ENCODE results near the gene CDH15.
"Not testable (repeated sequence)": the region's sequence is repeated elsewhere in the genome, so short reads cannot be mapped to it uniquely, and the experiment has no call there.

CDH15 gene

DNA sequence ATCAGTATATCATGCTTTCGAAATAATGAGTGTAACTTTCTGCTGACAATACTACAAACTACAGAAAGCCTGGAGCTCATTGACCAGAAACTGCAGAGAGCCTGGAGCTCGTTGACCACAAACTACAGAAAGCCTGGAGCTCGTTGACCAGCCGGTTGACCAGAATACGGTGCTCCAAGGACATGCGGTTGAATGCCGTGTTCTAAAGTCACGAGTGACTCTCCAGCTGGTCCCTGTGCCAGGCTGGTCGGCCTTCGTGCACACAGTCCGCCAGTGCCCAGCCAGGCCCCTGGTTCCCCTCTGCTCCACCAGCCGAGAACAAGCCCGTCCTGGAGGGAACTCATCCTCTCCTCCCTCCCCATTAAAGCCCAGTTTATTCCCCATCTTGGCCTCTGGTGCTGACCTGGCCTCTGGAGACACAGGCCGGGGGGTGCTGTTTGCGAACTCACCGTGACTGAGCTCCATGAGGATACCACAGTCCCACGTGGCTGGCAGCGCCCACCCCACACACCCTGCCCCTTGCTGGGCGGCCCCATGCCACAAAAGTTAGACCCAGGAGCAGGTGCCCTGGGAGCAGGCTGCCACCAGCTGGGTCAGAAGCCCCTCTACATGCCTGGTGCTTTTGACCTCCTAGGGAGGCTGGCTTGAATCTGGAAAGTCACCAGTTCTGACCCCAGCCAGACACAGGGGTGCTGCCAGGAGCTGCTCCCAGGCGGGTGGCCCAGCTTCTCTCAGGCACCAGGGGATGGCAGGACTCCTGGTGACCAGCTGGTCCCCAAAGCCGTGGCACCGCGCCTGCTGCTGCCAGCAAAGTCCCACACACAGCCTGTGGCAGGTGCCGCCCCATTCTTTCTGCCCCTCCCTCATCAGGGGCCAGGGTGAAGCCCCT is 15.5 kb upstream of the CDH15 start:
- no peak for DNase-seq (ENCODE audit: low read depth in 2 of 2)

DNA sequence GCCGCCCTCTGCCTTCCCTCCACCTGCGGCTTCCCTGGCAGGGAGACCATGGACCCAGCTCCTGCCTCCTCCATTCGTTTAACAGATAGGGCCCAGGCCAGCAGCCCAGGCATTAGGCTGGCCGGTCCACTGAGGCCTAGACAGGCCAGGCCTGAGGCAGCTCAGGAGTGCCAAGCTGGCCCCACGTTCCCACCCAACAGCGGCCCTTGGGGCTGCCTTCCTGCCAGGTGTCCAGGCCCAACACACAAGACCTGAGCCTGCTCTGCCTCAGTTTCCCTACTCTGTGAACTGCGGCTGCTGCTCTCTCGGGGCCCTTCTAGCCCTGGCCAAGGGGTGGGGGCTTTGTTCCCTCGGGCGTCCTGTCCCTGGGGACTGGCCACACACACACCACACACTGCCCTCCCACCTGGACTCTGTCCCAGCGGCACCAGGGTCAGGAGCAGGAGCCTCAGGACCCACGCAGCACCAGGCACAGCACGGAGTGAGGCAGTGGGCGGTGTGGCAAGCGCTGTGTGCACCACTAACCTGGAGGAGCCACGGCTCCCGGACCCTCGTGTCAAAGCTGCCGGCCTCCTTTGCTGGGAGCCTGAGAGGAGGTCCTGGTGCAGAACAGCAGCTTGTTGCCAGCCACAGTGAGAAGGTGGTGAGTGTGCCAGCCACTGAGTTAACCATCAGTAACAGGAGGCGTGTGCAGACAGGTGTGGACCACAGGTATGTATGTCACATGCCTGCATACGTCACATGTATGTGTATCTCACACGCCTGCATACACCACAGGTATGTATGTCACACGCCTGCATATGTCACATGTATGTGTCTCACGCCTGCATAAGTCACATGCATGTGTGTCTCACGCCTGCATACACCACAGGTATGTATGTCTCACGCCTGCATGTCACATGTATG is 14.6 kb upstream of the CDH15 start:
- DNase-seq (ENCODE audit: low read depth in 2 of 2), result no peak

DNA sequence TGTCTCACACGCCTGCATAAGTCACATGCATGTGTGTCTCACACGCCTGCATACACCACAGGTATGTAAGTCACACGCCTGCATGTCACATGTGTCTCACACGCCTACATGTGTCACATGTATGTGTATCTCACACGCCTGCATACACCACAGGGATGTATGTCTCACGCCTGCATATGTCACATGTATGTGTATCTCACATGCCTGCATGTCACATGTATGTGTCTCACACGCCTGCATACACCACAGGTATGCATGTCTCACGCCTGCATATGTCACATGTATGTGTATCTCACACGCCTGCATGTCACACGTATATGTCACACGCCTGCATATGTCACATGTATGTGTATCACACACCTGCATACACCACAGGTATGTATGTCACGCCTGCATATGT is 13.8 kb upstream of the CDH15 start:
- DNase-seq (ENCODE audit: low read depth in 2 of 2), result no peak

DNA sequence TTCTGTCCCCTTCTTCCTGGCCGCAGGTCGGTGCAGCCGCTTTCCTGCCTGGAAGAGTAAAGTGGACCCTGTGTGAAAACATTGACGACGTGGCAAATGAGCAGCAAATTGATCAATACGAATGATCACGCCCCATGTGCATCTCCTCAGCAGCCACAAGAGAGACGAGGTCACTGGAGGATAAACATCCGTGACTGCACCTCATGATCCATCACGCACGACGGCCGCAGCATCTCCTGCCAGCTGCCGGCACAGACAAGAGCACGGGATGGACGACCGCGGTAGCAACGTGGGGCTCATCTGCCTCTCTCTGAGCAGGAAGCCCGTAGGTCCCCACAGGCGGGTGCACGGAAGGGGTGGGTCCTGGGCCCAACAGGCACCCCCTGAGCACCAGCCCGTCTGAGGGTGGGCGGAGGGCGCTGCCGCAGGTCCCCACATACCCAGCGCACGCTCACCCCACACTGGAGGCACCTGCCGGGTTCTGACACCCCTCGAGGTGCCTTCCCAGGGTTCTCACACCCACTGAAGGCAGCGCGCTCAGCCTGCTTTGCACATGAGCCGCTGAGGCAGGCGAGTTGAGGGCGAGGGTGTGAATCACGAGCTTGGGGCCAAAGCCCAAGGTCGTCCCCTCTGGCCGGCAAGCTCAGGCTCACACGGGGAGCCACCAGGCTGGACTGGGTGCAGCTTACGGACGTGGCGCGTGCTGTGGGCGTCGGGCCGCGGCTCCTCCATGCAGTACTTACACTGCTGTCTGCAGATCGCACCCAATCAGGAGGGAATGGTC is 12.3 kb upstream of the CDH15 start:
- DNase-seq (ENCODE audit: low read depth in 2 of 2), result no peak

DNA sequence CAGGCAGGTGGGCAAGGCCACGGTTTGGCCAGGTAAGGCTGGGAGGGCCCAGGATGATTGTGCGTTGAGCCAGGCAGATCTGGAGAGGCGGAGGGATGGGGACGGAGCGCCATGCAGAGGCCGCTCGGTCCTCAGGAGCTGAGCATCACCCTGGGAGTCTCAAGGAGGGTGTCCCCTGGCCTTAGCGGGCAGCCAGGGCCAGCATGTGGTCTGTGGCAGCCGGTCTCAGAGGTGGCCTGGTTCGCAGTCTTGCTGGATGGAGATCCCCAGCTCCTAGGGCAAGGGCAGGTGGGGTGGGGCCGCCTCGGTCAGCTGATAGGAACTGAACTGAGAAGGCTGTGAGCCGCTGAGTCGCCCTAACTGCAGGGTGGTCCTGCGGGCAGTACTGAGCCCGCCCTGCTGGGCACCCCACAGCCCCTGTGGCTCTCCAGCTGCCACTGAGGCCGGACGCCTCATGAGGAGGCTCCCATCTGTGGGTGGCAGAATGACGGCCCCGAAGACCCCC is 11.6 kb upstream of the CDH15 start:
- no peak for DNase-seq (ENCODE audit: low read depth in 2 of 2)

DNA sequence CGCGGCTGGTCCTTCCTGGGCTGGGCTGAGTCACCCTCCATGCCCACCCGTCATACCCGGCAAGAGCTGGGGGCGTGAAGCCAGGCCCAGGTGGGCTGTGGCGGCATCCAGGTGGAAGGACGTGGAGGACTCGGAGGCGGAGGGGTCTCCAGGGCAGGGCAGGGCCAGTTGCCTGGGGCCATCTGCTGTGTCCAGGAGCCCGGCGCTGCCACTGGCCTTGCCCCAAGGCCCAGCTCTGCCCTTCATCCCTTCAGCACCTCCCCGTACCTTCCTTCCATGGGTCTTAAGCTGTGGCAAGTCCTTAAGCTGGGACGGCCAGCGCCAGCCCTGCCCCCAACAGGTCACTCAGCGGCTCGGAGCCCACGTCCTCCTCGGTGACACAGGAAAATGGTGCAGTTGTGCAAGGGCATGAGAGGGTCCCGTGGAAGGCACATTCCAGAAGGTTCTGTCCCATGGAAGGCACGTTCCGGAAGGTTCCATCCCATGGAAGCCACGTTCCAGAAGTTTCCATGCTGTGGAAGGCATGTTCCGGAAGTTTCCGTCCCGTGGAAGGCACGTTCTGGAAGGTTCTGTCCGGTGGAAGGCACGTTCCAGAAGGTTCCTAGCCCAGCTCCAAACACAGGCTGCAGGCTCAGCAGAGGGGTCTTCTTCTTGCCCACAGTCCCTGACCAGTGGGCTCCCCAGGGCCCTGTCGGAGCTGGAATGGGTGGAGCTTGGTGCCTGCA is 10.4 kb upstream of the CDH15 start:
- no peak for DNase-seq (ENCODE audit: low read depth in 2 of 2)

DNA sequence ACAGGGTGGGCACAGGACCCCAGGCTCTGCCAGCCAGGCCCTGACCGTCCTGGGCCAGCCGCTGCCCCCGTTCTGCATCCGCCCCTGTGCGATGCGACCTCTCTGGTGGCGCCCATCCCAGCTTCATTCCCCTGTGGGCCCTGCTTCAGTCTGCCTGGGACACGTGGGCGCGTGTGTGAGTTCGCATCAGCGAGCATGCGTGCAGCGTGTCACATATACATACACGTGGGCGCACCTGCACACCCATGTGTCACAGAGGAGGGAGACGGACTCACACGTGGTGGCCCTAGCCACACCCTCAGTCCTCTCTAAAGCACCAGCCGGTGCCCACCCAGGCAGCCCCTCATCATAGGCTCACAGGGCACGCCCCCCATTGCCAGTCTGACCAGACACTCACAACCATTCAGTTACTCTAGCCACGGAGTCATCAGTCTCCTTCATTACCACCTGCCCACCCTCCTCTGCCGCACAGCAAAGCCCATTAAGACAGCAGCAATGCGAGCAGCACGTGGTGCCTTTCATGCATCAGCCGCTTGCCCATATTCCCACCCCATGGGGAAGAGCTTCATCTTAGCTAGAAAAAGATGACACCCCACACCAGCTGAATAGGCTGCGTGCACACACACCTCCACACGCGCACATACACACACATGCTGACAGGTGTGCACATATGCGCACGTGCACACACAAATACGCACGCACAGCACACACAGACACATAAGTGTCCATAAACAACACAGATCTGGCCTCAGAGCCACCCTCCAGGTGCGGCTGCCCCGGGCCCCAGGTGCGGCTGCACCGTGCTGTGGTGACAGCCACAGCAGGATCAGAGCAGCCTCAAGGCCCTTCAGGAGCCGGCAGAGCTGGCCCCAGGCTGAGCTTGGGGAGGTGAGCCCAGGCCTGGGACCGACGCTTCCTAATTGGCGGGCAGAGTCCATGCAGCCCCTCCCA is 9.5 kb upstream of the CDH15 start:
- DNase-seq (ENCODE audit: low read depth in 2 of 2), result no peak

DNA sequence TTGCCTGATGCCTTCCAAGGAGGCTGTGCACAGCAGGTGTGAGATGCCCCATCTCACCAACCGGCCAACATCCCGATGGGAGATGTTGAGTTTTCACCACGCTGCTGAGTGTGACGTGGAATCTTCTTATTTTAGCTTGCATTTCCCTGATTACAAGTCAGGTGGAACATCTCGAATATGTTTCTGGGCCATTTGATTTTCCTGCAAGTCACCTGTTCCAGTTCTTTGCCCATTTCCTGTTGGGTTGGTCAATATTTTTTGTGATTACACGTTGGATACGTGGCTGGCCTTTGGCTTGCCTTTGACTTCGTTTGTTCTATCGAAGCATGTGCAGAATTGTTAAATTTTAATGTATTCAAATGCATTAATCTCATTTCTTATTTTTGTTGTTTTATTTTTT is 8.3 kb upstream of the CDH15 start:
- no peak for DNase-seq (ENCODE audit: low read depth in 2 of 2)

DNA sequence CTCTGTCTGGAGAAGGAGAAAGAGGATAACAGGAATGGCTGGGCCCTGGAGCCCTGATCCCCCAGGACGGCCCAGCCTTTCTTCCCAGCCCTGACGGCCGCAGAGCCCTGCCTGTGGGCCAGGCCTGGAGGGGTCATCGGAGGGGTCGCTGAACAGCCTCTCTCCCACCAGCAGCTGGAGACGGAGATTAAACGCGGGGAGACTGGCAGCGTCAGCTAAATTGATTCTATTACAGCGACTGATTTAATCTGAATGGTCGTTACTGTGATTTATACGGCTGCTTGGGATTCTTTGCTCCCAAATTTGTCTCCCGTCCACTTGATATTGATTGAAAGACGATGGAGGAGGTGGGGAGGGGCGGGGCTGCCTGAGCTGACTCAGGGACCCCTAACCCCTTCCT is 7.1 kb upstream of the CDH15 start:
- no peak for DNase-seq (ENCODE audit: low read depth in 2 of 2)

DNA sequence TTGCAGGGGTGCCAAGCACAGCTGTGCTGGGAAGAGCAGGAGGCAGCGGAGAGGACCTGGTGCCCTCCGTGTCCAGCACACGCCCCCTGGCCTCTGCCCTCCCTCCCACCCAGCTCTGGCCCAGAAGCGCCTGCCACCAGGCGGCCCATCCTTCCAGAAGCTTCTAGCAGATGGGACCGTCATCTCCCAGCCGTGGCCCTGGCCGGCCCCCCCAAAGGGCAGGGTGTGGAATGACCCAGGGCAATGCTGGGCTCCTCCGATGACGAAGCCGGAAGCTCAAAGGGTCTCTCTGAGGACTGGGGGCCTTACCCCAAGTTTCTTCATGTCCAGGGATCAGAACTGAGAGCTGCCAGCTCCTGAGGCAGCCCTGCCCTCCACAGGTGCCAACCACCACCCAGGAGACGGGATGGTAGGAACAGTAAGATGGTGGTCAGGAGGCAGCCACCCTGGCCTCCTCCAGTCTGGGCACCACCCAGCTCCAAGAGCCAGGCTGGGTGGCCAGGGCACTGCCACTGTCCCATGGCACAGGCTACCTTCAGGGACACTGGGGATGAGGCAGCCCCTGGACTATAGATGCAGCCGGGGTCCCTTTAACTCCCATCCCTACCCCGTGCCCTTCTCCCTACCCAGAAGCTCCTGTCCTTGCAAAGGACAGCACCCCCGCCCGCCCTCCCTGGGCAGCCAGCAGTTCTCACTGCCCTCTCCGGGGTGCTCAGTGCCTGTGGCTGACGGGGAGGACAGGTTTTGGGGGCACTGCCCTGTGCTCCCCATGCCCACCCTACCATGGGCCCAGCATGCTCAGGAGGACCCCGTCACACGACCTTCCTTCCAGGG is 6.5 kb upstream of the CDH15 start:
- DNase-seq (ENCODE audit: low read depth in 2 of 2), result no peak

DNA sequence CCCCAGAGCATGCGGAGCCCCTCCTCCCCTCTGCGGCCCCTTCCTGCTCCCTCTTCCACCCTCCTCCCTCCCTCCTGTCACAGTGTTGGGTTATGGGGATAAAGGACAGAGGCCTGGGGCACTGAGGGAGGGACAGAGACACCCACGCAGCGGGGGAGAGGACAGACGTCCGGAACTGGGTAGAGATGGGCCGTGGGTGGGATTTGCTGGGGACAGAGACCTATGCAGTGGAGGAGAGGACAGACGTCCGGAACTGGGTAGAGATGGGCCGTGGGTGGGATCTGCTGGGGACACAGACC is 5.9 kb upstream of the CDH15 start:
- not testable (repeated sequence) for DNase-seq (ENCODE audit: low read depth in 2 of 2)

DNA sequence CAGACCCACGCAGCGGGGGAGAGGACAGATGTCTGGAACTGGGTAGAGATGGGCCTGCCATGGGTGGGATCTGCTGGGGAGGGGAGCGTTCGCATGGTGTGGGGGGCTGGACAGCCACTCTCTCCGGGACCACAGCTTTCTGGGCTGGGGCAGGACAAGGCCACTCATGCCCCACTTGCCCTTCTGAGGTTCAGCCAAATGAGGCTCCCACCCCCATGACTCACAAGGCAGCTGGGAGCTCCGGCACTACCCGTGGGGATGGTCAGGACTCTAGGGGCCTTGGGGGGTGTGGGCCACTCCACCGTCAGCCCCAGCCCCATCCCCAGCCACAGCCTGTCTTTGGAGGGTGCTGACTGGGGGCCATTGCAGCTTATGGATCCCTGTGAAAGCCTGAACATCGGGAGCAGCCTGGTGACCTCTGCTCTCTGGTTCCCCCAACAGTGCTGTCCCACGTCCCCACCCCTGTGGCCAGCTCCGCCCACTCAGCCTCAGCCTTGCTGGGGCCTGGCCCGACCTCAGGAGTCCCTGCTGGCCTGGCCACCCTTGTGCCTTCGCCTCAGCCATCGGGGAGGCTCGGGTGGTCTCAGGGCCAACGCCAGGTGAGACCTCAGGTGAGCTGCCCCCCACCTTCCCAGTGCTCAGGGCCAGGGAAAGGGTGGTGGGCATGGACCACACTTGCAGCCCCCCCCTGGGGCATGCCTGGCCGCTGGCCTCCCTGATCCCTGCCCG is 4.7 kb upstream of the CDH15 start:
- no peak for DNase-seq (ENCODE audit: low read depth in 2 of 2)

DNA sequence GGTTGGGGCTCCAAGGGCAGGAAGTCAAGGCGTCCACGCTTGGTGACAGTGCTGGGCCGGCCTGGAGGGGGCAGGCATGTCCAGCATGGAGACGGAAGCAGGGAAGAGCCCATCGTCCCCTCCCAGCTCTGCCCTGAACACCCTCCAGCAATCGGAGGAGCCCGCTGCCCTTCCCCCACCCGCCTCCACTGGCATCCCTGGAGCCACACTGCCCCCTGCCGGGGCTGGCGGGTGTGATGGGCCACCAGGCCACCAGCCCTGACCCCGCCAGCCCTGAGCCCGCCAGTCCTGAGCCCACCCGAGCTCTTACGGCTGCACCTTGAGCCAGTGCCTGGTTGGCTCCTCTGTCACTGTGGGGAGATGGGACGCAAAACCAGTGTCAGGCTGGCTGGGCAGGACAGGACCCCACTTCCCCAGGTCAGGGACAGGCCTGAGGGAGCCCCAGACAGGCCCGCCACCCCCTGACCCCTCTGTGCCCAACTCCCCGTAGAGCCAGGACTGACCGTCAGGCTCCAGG is 4.1 kb upstream of the CDH15 start:
- DNase-seq (ENCODE audit: low read depth in 2 of 2), result peak; percentile 66 to 91

DNA sequence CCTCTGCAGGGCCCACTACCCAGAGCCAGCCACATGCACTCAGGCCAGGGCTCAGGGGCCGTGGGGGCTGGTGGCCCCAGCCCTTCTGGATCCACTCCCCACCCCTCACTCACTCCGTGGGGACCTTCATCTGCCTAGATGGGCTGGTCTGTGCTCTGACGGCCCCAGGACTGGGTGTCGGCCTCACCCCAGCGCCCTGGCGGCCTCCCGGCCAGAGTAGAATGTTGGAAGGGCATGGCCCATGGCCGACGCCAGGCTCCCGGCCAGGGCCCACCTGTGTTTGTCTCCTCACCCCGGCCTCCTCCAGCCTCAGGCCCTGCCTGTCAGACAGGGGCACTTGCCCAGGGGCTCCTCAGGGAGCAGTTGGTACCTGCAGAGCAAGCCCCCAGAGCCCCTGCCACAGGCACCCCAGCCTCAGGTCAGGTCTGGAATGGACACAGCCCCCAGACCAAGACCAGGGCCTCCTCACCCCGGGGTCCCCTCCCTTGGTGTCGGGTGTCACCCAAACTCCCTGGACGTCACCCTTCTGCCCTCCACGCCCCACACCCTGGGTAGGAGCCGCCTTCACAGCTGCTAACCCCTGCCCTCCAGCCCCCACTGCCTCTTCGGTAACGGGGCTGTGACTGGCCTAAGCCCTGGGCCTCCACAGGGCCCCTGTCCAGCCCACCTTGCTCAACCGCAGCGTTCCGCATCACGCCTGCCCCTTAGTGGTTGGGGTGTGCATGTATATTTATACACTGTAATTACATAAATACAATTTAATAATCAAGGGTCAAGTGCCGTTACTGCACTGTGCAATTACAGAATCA is 3.0 kb upstream of the CDH15 start:
- no peak for DNase-seq (ENCODE audit: low read depth in 2 of 2)

DNA sequence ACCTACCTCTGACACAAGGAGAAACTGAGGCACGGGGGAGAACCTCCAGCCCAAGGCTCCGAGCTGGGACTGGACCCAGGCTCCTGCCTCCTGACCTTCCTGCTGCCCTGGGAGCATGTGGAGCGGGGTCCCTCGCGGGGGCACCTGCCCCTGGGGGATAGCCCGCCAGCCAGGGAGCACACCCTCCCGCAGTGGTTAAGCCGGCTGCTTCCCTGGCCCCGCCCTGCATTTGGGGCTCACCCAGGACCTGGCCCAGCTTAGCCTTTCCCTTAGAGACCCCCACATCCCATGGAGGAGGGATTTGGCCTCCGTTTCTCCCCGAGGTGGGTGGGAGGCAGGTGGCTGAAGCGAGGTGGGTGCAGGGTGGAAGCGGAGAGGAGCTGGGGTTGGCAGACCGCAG is 1.8 kb upstream of the CDH15 start:
- DNase-seq (ENCODE audit: low read depth in 2 of 2), result no peak

DNA sequence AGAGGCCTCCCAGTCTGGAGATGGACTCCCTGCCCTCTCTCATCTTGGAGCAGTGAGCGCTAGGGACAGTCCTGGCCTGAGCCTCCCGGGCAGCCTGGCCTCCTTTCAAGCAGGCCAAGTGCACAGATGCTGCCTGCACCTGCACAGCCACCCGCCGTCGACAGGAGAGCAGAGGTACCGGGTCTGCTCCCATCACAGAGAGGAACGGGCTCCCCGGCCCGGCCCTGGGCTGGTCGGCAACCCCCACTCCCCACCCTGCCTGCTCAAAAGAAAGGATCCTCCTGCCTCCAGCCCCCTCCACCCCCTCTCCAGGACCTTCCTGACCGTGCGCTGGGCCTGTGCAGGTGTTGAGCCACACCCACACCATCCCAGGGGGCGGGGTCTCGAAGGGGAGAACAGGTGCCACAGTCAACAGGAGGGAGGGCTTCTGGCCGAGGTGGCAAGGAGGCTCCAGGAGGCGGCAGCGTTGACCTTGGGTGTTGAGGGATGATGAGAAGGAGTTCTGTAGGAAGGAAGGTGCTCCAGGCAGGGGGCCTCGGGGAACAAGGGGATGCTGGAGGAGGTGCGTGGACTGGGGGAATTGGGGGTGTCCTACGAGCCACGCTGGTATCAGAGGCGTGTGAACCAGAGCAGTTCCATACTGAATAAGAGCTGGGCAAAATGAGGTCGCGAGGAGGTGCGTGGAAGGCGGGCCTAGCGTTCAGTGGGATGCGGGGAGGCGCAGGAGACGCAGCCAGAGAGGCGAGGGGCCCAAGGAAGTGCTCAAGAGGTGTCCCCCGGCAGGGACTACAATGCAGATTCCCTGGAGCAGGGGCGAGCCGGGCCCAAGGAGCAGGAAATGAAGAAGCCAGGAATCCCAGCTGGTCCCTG is 967 bp upstream of the CDH15 start:
- no peak for DNase-seq (ENCODE audit: low read depth in 2 of 2)

DNA sequence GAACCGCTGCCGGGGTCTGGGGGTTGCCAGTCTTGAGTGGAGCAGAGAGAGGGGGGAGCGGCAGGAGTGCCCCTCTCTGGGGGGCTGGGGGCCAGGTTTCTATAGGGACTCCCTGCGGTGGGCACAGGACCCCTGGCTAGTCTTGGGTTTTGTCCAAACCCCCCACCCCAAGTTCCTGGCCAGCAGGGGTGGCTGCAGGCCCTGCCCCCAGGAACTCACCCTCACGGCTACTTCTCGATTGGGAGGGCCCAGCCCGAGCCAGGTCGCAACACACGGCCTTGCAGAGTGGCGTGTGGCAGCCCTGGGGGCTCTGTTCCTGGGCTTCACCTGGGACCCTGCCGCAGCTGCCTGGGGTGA is 601 bp downstream of the CDH15 start:
- DNase-seq (ENCODE audit: low read depth in 2 of 2), result no peak
